Fibroblast of lung (primary cell): ENCODE data around the gene KIAA0232.

Experiments used
- EZH2 ChIP-seq: IDR thresholded peaks from 2 replicates; pipeline ENCODE4 v1.5.1; 2012; ENCODE audit warnings: low read length, control low read depth, mild to moderate bottlenecking; ENCODE audit errors: missing control alignments
- TF ChIP-seq, protein P1 (sequence below), 2 donors: IDR thresholded peaks in 1 of 2; conservative IDR thresholded peaks in 1 of 2; 1 replicate in 1 of 2; 2 replicates in 1 of 2; pipeline ENCODE4 v1.5.1; 2011 to 2012; ENCODE audit warnings: low read length in 2 of 2, control low read depth in 1 of 2, inconsistent platforms in 1 of 2, low read depth in 1 of 2, mild to moderate bottlenecking in 1 of 2

DNA sequence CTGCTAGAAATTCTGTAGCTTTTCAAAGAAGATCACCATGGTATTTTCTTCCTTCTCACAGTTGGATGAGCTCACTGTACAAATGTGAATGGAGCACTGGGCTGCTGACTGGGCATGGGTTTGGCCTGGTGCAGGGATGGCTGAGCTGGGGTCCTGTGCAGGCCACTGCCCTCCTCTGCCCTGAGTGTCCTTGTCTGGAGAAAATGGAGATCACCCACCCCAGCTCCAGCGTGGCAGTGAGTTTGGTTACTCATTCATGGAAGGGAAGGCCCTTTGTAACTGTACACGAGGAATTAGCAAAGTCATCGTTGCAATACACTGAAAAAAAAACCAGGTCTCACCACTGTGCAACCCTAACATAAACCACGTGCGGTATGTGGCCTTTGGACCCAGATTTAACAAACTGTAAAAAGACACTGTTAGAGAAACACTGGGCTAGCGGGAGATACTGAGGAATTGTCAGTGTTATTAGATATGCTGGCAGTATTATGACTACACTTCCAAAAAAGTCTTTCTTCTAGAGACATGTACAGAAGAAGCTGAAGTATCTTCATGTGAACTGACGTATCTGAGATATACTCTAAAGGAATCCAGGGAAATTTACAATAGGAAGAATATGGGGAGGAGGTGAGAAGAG lies 111.0 kb downstream of the KIAA0232 start:
- TF ChIP-seq, protein P1, sequence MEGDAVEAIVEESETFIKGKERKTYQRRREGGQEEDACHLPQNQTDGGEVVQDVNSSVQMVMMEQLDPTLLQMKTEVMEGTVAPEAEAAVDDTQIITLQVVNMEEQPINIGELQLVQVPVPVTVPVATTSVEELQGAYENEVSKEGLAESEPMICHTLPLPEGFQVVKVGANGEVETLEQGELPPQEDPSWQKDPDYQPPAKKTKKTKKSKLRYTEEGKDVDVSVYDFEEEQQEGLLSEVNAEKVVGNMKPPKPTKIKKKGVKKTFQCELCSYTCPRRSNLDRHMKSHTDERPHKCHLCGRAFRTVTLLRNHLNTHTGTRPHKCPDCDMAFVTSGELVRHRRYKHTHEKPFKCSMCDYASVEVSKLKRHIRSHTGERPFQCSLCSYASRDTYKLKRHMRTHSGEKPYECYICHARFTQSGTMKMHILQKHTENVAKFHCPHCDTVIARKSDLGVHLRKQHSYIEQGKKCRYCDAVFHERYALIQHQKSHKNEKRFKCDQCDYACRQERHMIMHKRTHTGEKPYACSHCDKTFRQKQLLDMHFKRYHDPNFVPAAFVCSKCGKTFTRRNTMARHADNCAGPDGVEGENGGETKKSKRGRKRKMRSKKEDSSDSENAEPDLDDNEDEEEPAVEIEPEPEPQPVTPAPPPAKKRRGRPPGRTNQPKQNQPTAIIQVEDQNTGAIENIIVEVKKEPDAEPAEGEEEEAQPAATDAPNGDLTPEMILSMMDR (conservative IDR thresholded peaks at IDR 0.05 in 1 of 2, IDR thresholded peaks at IDR 0.05 in 1 of 2; ENCODE audit: low read depth in 1 of 2, low read length in 2 of 2), result no peak
- no peak for TF ChIP-seq EZH2
